ENCODE data around the gene GYPB. TPM values are rescaled to one million over a fixed set of nuclear protein-coding genes. Genes with fewer than 3 reads are reported as not detected.
"Not testable (repeated sequence)": the region's sequence is repeated elsewhere in the genome, so short reads cannot be mapped to it uniquely, and the experiment has no call there.

The GYPB gene
- total and polyA plus RNA-seq, 9 of the 15 experiments (the other 6 are each of a cell fraction or from before 2014, with no cell fraction given): 16.9 to 205 (median 65.8) TPM

DNA sequence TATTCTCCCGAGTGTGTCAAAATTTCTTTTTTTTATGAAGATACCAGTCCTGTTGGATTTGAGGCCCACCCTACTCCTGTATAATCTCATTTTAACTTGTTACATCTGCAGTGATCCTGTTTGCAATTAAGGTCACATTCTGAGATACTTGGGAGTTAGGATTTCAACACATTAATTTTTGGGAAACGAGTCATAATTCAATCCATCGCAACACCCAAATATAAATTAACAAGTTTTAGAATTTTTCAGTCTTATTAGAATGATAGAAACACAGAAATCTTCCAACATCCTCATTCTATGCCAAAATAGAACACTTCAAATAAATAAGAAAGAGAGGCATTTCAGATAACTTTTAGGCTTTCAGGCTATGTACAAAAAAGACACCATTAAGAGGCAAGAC lies 36.2 kb upstream of the GYPB start:
- DNase-seq (ENCODE audit: extremely low read depth in 1 of 4, low spot score in 3 of 4); H3K36me3 ChIP-seq (ENCODE audit: control insufficient read depth, insufficient read depth, low read length); BruUV-seq (replicated peaks); H3K9me3 ChIP-seq (replicated peaks; ENCODE audit: control insufficient read depth, insufficient read depth, low read depth, low read length); H3K4me2 ChIP-seq (ENCODE audit: insufficient read depth, low read length); FAIRE-seq; ATAC-seq; H3K79me2 ChIP-seq (ENCODE audit: control insufficient read depth, insufficient read depth, low read length); H3K27me3 ChIP-seq (ENCODE audit: control insufficient read depth in 2 of 2, insufficient read depth in 2 of 2, low read length in 2 of 2); H3K27ac ChIP-seq (ENCODE audit: extremely low read depth, low read depth, low read length); H3K9me1 ChIP-seq (ENCODE audit: control insufficient read depth, insufficient read depth, low read length); H3K9ac ChIP-seq (ENCODE audit: insufficient read depth in 1 of 2, low read depth in 2 of 2, low read length in 2 of 2); CTCF ChIA-PET (ENCODE audit: low intra/inter-chr PET ratio); H3K4me1 ChIP-seq (replicated peaks in 1 of 2; ENCODE audit: control insufficient read depth in 2 of 2, insufficient read depth in 2 of 2, low read length in 2 of 2); in situ Hi-C loops (cut with MboI); H3K4me3 ChIP-seq; intact Hi-C loops (cut with micrococcal nuclease); POLR2A ChIA-PET; H4K20me1 ChIP-seq (replicated peaks; ENCODE audit: control insufficient read depth, insufficient read depth, low read length): not testable (repeated sequence)
- 0 out of 2 replicates have a peak overlapping the region, but pooled peaks have one; percentile 12 for H2AFZ ChIP-seq (ENCODE audit: low read depth, low read length)
- WGBS (ENCODE audit: insufficient coverage, low coverage, missing lambda C conversion rate): 78% methylated on average over 3 of the region's 3 CpGs

DNA sequence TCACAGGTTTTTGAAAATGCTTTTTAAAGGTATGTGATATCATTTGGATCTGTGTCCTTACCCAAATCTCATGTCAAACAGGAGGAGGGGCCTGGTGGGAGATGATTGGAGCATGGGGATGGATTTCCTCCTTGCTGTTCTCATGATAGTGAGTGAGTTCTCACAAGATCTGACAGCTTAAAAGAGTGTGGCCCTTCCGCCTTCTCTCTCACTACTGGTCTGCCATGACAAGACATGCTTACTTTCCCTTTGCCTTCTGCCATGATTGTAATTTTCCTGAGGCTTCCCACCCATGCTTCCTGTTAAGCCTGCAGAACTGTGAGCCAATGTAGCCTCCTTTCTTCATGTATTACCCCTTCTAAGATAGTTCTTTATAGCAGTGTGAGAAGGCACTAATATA lies 32.3 kb upstream of the GYPB start:
- ATAC-seq: peak; percentile 72
- POLR2A ChIA-PET; H3K4me3 ChIP-seq; H3K27me3 ChIP-seq (ENCODE audit: control insufficient read depth in 2 of 2, insufficient read depth in 2 of 2, low read length in 2 of 2); FAIRE-seq; H3K9me3 ChIP-seq (replicated peaks; ENCODE audit: control insufficient read depth, insufficient read depth, low read depth, low read length); H3K4me1 ChIP-seq (replicated peaks in 1 of 2; ENCODE audit: control insufficient read depth in 2 of 2, insufficient read depth in 2 of 2, low read length in 2 of 2); H3K36me3 ChIP-seq (ENCODE audit: control insufficient read depth, insufficient read depth, low read length); H3K79me2 ChIP-seq (ENCODE audit: control insufficient read depth, insufficient read depth, low read length); H3K9me1 ChIP-seq (ENCODE audit: control insufficient read depth, insufficient read depth, low read length); H3K9ac ChIP-seq (ENCODE audit: insufficient read depth in 1 of 2, low read depth in 2 of 2, low read length in 2 of 2); in situ Hi-C loops (cut with MboI); CTCF ChIA-PET (ENCODE audit: low intra/inter-chr PET ratio); H3K4me2 ChIP-seq (ENCODE audit: insufficient read depth, low read length); BruUV-seq (replicated peaks); intact Hi-C loops (cut with micrococcal nuclease); H4K20me1 ChIP-seq (replicated peaks; ENCODE audit: control insufficient read depth, insufficient read depth, low read length): not testable (repeated sequence)
- peak in 1 of 4 experiments; percentile 38 for DNase-seq (ENCODE audit: extremely low read depth in 1 of 4, low spot score in 3 of 4)
- Histone ChIP-seq H3K27ac (ENCODE audit: extremely low read depth, low read depth, low read length) (peak overlapping the region; percentile 54; the same call in 2 of the 3 replicates), H2AFZ (ENCODE audit: low read depth, low read length) (peak overlapping the region; percentile 68)
- 85% methylated on average over 1 of the region's 1 CpG for WGBS (ENCODE audit: insufficient coverage, low coverage, missing lambda C conversion rate)
- TF ChIP-seq CC2D1A (IDR thresholded peaks at IDR 0.05): peak; percentile 62; the same call in 1 of the 2 replicates
- TF ChIP-seq, protein P1, sequence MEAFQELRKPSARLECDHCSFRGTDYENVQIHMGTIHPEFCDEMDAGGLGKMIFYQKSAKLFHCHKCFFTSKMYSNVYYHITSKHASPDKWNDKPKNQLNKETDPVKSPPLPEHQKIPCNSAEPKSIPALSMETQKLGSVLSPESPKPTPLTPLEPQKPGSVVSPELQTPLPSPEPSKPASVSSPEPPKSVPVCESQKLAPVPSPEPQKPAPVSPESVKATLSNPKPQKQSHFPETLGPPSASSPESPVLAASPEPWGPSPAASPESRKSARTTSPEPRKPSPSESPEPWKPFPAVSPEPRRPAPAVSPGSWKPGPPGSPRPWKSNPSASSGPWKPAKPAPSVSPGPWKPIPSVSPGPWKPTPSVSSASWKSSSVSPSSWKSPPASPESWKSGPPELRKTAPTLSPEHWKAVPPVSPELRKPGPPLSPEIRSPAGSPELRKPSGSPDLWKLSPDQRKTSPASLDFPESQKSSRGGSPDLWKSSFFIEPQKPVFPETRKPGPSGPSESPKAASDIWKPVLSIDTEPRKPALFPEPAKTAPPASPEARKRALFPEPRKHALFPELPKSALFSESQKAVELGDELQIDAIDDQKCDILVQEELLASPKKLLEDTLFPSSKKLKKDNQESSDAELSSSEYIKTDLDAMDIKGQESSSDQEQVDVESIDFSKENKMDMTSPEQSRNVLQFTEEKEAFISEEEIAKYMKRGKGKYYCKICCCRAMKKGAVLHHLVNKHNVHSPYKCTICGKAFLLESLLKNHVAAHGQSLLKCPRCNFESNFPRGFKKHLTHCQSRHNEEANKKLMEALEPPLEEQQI (IDR thresholded peaks at IDR 0.05): peak; percentile 79
